Measurements from ENCODE around the gene HBS1L.

The HBS1L gene

GRCh38 chr6:135054569-135055498, at the start of gene HBS1L:
Gene HBS1L, minus strand, starts transcription at chr6:135054822. Its CDS starts 131 bp downstream, at chr6:135054691.
- H3K4me3 ChIP-seq = peak within 1 kb of the TSS; percentile 82
- peak; percentile 97 to 98 for DNase-seq (ENCODE audit: low spot score in 2 of 2)
- no peaks in the 10 kb centered on the region for H3K27me3 ChIP-seq (ENCODE audit: low read depth)
- H3K9me3 ChIP-seq = no peaks in the 10 kb centered on the region
- peaks cover 3% of the 10 kb centered on the region for H3K36me3 ChIP-seq (replicated peaks)
- peaks cover 10% of the 10 kb centered on the region for H3K4me1 ChIP-seq
- in situ Hi-C loops (cut with MboI; ENCODE audit: low sequenced_read_pairs) = no loop called here

- in situ Hi-C loops (cut with MboI; ENCODE audit: low sequenced_read_pairs) = no loop called here
Observed at GRCh38 chr6:135104199-135104598, 49.6 kb upstream of the HBS1L start.

GRCh38 chr6:135102191-135102590, 47.6 kb upstream of the HBS1L start:
- in situ Hi-C loops (cut with MboI; ENCODE audit: low sequenced_read_pairs) = no loop called here
- Histone ChIP-seq H3K36me3 (replicated peaks) (no peaks in the 10 kb centered on the region), H3K9me3 (no peaks in the 10 kb centered on the region), H3K27me3 (ENCODE audit: low read depth) (no peaks in the 10 kb centered on the region), H3K4me1 (peaks cover 14% of the 10 kb centered on the region), H3K4me3 (no peak overlapping the region)
- peak in 1 of 2 experiments; percentile 89 for DNase-seq (ENCODE audit: low spot score in 2 of 2)

More at GRCh38 chr6:135104199-135104598, 49.6 kb upstream of the HBS1L start:
- no peaks in the 10 kb centered on the region for H3K27me3 ChIP-seq (ENCODE audit: low read depth)
- H3K4me1 ChIP-seq = peaks cover 14% of the 10 kb centered on the region
- H3K36me3 ChIP-seq (replicated peaks) = no peaks in the 10 kb centered on the region
- H3K4me3 ChIP-seq = no peak overlapping the region
- no peaks in the 10 kb centered on the region for H3K9me3 ChIP-seq
- DNase-seq (ENCODE audit: low spot score in 2 of 2) = no peak

- in situ Hi-C loops (cut with MboI; ENCODE audit: low sequenced_read_pairs) = no loop called here
- no peak overlapping the region for H3K4me3 ChIP-seq
- no peak for DNase-seq (ENCODE audit: low spot score in 2 of 2)
- H3K36me3 ChIP-seq (replicated peaks) = no peaks in the 10 kb centered on the region
- H3K9me3 ChIP-seq = no peaks in the 10 kb centered on the region
- peaks cover 25% of the 10 kb centered on the region for H3K4me1 ChIP-seq
- no peaks in the 10 kb centered on the region for H3K27me3 ChIP-seq (ENCODE audit: low read depth)
Observed at GRCh38 chr6:135097172-135097571, 42.5 kb upstream of the HBS1L start.

GRCh38 chr6:135096403-135097130, 41.9 kb upstream of the HBS1L start:
- no peaks in the 10 kb centered on the region for H3K9me3 ChIP-seq
- H3K4me3 ChIP-seq = no peak overlapping the region
- in situ Hi-C loops (cut with MboI; ENCODE audit: low sequenced_read_pairs) = no loop called here
- H3K27me3 ChIP-seq (ENCODE audit: low read depth) = no peaks in the 10 kb centered on the region
- H3K36me3 ChIP-seq (replicated peaks) = no peaks in the 10 kb centered on the region
- DNase-seq (ENCODE audit: low spot score in 2 of 2) = no peak
- peaks cover 19% of the 10 kb centered on the region for H3K4me1 ChIP-seq

- H3K36me3 ChIP-seq (replicated peaks) = no peaks in the 10 kb centered on the region
Observed at GRCh38 chr6:135095716-135096115, 41.1 kb upstream of the HBS1L start.

GRCh38 chr6:135094403-135094821, 39.8 kb upstream of the HBS1L start:
- no peak overlapping the region for H3K4me3 ChIP-seq
- H3K4me1 ChIP-seq = peaks cover 19% of the 10 kb centered on the region
- no peaks in the 10 kb centered on the region for H3K9me3 ChIP-seq
- in situ Hi-C loops (cut with MboI; ENCODE audit: low sequenced_read_pairs) = no loop called here
- H3K36me3 ChIP-seq (replicated peaks) = no peaks in the 10 kb centered on the region
- no peaks in the 10 kb centered on the region for H3K27me3 ChIP-seq (ENCODE audit: low read depth)
- DNase-seq (ENCODE audit: low spot score in 2 of 2) = no peak

More at GRCh38 chr6:135095716-135096115, 41.1 kb upstream of the HBS1L start:
- peaks cover 19% of the 10 kb centered on the region for H3K4me1 ChIP-seq
- no peak for DNase-seq (ENCODE audit: low spot score in 2 of 2)
- in situ Hi-C loops (cut with MboI; ENCODE audit: low sequenced_read_pairs) = no loop called here
- no peak overlapping the region for H3K4me3 ChIP-seq
- no peaks in the 10 kb centered on the region for H3K27me3 ChIP-seq (ENCODE audit: low read depth)
- no peaks in the 10 kb centered on the region for H3K9me3 ChIP-seq

- H3K27me3 ChIP-seq (ENCODE audit: low read depth) = no peaks in the 10 kb centered on the region
- in situ Hi-C loops (cut with MboI; ENCODE audit: low sequenced_read_pairs) = no loop called here
- H3K4me1 ChIP-seq = peaks cover 22% of the 10 kb centered on the region
- no peaks in the 10 kb centered on the region for H3K9me3 ChIP-seq
- H3K36me3 ChIP-seq (replicated peaks) = no peaks in the 10 kb centered on the region
- no peak overlapping the region for H3K4me3 ChIP-seq
- DNase-seq (ENCODE audit: low spot score in 2 of 2) = no peak
Observed at GRCh38 chr6:135093578-135093977, 39.0 kb upstream of the HBS1L start.

GRCh38 chr6:135092724-135093123, 38.1 kb upstream of the HBS1L start:
- H3K36me3 ChIP-seq (replicated peaks) = no peaks in the 10 kb centered on the region
- no peaks in the 10 kb centered on the region for H3K27me3 ChIP-seq (ENCODE audit: low read depth)
- H3K4me3 ChIP-seq = no peak overlapping the region
- no peaks in the 10 kb centered on the region for H3K9me3 ChIP-seq
- in situ Hi-C loops (cut with MboI; ENCODE audit: low sequenced_read_pairs) = no loop called here
- H3K4me1 ChIP-seq = peaks cover 22% of the 10 kb centered on the region
- no peak for DNase-seq (ENCODE audit: low spot score in 2 of 2)

GRCh38 chr6:135090819-135091218, 36.2 kb upstream of the HBS1L start:
- no peaks in the 10 kb centered on the region for H3K36me3 ChIP-seq (replicated peaks)
- DNase-seq (ENCODE audit: low spot score in 2 of 2) = no peak
- no peaks in the 10 kb centered on the region for H3K9me3 ChIP-seq
- H3K4me1 ChIP-seq = peaks cover 16% of the 10 kb centered on the region
- in situ Hi-C loops (cut with MboI; ENCODE audit: low sequenced_read_pairs) = no loop called here
- H3K27me3 ChIP-seq (ENCODE audit: low read depth) = no peaks in the 10 kb centered on the region
- no peak overlapping the region for H3K4me3 ChIP-seq

- in situ Hi-C loops (cut with MboI; ENCODE audit: low sequenced_read_pairs) = no loop called here
- peaks cover 9% of the 10 kb centered on the region for H3K4me1 ChIP-seq
- no peaks in the 10 kb centered on the region for H3K27me3 ChIP-seq (ENCODE audit: low read depth)
- no peaks in the 10 kb centered on the region for H3K9me3 ChIP-seq
- H3K36me3 ChIP-seq (replicated peaks) = no peaks in the 10 kb centered on the region
- no peak for DNase-seq (ENCODE audit: low spot score in 2 of 2)
- H3K4me3 ChIP-seq = no peak overlapping the region
Observed at GRCh38 chr6:135089901-135090300, 35.3 kb upstream of the HBS1L start.

- no peaks in the 10 kb centered on the region for H3K27me3 ChIP-seq (ENCODE audit: low read depth)
- peaks cover 14% of the 10 kb centered on the region for H3K4me1 ChIP-seq
- H3K36me3 ChIP-seq (replicated peaks) = no peaks in the 10 kb centered on the region
- H3K4me3 ChIP-seq = no peak overlapping the region
- DNase-seq (ENCODE audit: low spot score in 2 of 2) = no peak
- no peaks in the 10 kb centered on the region for H3K9me3 ChIP-seq
- in situ Hi-C loops (cut with MboI; ENCODE audit: low sequenced_read_pairs) = no loop called here
Observed at GRCh38 chr6:135088818-135089809, 34.5 kb upstream of the HBS1L start.

GRCh38 chr6:135088281-135088680, 33.7 kb upstream of the HBS1L start:
- no peaks in the 10 kb centered on the region for H3K27me3 ChIP-seq (ENCODE audit: low read depth)
- no peaks in the 10 kb centered on the region for H3K36me3 ChIP-seq (replicated peaks)
- H3K4me1 ChIP-seq = peaks cover 16% of the 10 kb centered on the region
- no peak overlapping the region for H3K4me3 ChIP-seq
- H3K9me3 ChIP-seq = no peaks in the 10 kb centered on the region
- in situ Hi-C loops (cut with MboI; ENCODE audit: low sequenced_read_pairs) = no loop called here
- DNase-seq (ENCODE audit: low spot score in 2 of 2) = no peak

All from HAP-1 (cell line).